Stimulated activated CD8-positive, alpha-beta memory T cell treated with anti-CD3 and anti-CD28 coated beads, Interleukin-12 subunit alpha, Interleukin-12 subunit beta, amount 100 ng/mL, for 4 hours (primary cell): ENCODE measurements around the gene LLCFC1.

Source experiments
- DNase-seq: peaks from one replicate; pipeline ENCODE4 v3.0.0-alpha.2; 2020; ENCODE audit warnings: low read depth

Gene LLCFC1

DNA sequence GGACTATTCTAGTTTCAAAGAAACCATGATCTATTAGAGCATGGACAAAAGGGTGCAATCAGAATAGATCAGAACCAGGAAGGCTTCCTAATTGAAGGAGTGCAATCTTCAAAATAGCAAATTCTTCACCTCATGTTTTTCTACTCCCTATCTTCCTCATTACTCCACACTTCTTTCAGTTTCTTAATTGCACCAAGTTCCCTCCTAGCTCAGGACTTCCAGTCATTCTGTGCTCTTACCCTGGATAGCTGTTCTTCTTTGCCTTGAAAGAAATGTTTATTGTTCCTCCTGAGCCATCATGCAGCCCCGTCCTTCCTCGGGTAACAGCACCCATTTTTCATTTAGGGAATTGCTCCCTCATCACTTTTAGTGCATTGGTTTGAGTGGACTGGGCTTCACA lies 28.8 kb upstream of the LLCFC1 start:
- no peak for DNase-seq

DNA sequence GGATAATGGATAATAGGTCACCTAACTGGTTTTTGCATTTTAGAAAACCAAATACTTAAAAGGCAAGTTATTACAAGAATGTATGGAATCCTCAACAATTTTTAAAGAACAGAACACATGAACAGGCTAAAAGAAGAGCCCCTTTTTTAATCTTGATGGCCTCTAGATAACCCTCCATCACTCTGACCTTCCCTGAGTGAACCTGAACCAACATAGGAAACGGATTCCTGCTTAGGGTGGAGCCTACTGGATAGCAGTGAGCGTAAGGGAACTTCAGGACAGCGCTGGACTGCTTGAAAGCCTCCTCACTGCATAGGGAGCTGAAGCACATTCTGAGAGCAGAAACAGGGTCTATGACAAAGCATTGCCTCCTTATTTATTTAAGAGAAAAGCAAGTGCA lies 26.2 kb upstream of the LLCFC1 start:
- DNase-seq: no peak

DNA sequence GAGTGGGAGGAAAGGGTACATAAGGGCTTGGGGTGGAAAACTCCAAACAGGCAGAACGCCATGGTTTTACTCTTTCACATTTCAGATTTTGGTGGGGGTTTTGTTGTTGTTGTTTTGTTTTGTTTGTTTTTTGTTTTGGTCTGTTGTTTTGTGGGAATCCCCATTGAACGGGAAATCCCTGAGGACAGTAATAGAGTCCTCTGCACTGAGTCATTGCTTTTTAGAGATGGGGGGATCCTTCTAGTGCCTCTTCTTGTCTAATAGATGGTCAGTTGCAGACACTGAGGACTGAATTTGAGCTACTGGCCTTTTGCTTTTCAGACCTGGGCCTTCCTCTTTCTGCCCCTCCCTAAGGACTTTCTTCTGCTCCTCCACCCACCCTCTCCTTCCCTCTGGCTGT lies 25.7 kb upstream of the LLCFC1 start:
- DNase-seq: no peak

DNA sequence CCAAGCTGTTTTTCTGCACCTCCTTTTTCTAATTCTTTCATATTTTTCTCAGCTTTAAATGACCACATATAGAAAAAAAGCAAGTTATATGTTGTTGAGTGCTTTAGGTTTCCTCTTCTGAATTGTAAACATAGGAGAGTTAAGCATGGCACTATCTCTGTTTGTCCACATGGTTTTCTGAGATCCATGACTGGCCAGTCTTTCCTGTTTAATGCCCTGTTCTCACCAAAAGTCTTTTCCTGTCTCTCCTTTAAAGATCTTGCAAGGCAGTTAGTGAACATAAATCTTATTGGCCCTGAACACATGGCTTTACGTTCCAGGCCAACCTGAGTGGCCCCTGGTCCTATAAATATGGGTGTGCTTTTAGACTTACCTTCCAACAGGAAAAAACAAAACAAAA lies 25.2 kb upstream of the LLCFC1 start:
- no peak for DNase-seq

DNA sequence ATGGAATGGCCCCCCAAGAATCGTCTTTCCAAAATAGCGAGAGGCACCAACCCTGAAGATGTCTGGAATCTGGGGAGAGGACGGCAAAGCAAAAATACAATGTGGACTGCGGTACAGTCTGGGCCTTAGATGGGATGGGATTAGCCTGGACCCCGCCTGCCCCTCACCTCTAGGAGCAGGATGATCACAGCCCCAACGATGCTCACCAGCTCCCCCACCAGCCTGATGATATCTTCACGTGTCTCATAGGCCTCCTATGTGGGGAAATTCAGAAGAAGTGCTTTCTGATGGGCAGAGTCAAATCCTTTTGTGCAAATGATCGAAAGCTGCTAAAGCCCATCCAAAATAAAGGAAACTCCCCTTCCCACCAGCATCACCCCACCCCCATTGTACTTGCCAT lies 24.0 kb upstream of the LLCFC1 start:
- DNase-seq: no peak

DNA sequence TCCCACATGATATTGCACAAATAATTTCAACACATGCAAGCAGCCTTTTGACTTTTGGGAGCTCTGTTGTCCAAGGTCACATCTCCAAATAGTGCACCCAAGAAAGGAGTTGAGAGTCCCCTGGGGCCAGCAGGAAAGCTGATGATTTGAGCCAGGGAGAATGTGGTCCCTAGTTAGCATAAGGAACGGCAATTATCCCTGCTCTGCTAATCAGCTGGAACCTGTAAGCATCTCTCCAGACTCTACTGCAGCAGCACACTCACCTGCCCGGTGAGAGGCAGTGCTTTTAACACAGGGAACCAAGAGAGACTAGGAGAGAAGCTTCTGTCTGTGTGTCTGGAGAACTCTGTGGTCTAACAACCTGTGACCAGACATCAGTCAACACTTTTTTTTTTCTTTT lies 22.8 kb upstream of the LLCFC1 start:
- DNase-seq: no peak

DNA sequence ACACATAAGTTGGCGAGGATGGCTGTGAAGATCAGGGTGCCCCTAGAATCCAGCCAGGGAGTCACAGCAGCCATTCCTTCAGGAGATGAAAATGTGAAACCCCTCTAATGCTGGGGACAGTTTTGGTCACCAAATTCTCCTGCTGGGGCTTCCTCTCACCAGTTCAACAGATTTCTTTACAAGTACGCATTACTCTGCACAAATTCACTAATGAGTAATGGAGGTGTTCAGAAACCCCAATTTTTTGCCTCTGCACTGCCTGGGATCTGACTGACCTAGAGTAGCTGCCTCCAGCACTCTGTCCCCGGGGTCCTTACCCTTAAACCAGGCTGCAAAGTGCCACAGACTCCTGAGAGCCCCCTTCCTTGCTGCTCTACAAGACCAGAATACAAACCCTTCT lies 21.8 kb upstream of the LLCFC1 start:
- DNase-seq: no peak

DNA sequence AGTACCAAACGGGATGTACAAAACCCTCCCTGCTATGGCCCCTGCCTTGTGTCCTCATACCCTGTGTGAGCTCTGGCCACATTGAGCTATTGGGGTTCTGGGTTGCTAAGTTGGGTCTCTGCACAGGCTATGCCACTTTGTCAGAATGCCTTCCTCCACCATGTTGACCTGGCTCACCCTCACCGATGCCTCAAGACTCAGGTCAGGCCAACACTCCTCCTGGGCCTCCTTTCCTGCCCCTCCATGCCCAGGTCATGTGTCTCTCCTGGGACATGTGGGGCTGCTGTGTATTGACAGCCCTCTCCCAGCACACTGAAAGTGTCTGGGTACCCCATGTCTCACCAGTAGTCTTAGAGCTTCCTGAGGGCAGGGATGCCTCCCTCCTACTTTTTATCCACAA lies 20.4 kb upstream of the LLCFC1 start:
- DNase-seq: no peak

DNA sequence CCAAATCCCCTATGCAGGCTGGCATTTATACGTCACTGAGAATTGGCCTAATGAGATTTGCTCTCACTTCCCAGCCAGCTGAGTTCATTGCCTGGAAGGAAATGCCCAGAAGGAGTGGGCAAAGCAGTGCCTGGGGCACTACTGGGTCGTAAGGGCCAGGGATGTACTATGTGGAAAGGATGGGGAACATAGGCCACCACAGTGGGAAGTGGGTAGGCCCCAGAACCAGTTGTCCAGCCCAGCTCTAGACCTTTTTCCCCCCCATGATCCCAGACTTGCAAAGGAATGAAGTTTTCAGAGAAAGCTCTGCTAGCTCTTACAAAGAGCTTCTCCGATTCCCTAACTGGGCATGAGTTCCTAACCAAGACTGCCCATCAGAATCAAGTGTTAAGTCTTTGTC lies 19.6 kb upstream of the LLCFC1 start:
- DNase-seq: no peak

DNA sequence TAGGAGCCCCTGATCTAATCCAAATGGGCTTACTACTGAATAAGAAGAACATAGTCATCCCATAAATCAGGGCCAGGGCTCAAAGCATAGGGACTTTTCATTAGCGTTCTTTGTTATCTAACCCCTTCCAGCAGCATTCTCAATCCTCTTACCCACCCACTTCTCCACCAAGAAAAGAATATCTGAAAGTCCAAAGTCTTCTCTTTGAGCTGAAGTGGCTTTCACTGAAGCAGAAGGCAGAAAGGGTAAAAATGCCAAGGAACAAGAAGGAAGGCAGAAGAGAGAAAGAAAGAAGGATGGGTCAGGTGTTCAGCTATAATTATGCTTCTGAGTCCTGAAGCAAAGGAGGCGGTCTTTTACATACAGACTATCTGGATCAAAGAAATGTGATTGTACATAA lies 15.9 kb upstream of the LLCFC1 start:
- DNase-seq: no peak

DNA sequence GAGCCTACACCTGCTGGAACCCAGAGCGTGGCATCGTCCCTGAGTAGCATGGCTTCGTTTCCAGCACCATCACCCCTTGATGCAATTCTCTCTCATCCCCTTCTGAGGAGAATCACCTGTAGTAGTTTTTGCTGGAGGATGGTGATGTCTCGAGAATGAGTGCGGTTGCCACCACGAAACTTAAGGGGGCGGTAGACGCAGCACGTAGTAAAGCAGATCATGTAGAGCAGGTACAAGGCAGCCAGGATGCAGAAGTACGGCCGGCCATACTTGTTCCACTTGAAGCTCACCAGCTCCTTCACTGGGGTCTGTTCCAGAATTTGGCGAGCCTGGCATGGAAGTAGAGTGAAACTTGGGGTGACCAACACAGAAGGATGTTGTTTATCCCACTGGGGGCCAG lies 13.9 kb upstream of the LLCFC1 start:
- DNase-seq: no peak

DNA sequence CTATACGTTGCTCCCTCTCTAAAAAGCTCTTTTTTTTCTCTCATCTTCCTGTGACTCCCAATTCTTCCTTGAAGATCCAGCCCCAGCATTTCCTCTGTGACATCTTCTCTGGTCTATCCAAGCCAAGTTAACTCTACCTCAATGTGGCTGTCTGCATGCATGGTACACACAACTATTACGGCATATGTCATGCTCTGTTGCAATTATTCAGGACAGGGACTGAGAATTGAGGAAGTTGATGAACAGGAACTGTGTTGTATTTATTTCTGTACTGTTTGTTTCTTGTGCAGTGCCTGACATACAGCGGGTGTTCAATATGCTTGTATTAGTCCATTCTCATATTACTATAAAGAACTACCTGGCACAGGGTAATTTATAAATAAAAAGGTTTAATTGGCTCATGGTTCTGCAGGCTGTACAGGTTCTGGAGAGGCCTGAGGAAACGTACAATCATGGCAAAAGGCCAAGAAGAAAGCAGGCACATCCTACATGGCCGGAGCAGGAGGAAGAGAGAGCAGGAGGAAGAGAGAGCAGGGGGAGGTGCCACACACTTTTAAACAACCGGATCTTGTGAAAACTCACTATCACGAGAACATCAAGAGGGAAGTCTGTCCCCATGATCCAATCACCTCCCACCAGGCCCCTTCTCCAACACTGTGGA lies 12.1 kb upstream of the LLCFC1 start:
- no peak for DNase-seq

DNA sequence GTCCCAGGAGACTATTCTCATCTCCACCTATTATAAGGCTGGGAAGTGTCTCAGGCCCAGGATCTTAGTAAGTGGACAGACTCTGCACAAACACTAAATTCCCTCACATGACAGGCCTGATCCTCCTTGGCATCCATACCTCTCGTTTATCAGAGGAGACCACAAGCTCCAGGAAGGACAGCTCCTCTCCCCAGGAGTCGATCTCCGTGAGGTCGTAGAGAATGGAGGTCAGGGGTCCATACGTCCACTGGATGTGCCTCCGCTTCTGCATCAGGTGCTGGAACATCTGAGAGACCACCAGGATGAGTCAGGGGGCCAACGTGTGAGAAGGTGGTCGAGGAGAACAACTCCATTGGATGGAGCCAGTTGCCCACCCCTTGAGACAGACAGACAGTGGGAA lies 11.3 kb upstream of the LLCFC1 start:
- DNase-seq: no peak

DNA sequence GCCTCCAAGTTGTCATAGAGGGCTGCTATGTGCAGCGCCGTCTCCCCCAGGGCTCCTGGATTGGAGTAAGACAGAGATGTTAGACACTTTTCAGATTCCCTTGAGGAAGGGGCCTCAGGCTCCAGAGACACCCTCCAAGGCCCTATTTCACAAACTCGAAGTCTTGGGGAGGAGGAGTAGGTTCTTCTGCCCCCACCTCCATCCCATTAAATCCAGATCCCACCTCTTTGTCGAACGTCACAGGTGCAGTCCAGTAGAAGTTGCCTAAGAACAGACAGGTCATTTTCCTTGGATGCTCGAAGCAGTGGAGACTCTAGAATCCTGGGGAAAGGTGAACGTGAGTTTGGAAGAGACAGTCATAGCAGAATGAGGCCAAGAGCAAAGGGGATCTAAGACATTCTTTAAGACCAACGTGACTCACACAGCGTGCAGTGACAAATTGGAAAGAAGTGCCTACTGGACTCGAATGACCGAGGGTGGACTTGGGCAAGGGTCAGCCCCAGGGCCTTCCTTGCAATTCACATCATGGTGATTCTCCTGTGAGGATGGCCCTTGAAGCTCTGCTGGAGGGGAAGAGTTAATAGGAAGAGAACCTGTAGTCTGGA lies 9.1 kb upstream of the LLCFC1 start:
- DNase-seq: no peak

DNA sequence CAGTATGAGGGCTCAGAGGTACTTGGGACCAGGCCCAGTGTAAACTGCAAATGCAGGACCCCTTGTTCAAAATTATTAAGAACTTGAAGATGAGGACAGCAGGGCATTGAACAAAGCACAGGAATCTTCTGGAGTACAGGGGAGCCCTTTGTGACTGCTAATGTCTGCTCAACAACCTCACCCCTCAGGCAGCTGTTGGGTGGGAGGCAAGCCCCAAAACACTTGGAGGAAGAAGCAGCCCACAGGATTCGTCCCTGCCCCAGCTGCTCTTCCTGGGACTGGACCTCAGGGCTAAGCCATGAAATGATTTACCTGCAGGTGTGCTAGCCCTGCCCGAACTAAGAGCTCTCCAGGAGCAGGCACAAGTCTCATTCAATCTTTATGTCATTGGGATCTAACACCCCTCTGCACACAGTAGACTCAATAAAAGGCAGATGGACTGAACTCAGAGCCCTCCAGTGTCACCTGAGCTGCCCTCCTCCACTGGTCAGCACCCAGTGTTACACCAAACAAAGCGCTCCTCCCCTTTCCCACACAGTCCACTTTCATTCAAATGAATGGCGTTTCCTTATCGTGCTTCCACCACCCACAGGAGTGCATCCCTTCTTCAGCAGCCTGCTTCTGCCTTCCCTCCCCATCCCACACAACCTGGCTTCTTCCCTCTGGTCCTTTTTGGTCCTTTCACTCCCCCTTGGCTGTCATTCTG lies 6.7 kb upstream of the LLCFC1 start:
- DNase-seq: no peak

DNA sequence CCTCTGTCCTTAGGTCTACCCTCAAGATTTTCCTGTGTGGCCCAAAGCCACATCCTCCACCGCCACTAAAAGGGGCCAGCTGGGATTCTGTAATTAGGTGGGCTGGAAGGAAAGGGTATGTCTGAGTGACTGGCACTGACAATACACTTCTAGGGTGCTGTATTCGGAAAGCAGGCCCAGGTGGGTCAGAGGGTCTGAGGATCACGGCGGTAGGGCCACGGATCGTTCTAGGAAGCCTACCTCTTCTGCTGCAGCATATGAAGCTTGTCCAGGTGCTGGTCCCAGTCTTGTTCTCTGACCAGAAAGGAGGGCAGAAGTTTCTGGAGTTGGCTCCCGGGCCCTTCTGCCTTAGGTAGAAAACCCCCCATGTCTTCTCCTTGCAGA lies 6.2 kb upstream of the LLCFC1 start:
- no peak for DNase-seq

DNA sequence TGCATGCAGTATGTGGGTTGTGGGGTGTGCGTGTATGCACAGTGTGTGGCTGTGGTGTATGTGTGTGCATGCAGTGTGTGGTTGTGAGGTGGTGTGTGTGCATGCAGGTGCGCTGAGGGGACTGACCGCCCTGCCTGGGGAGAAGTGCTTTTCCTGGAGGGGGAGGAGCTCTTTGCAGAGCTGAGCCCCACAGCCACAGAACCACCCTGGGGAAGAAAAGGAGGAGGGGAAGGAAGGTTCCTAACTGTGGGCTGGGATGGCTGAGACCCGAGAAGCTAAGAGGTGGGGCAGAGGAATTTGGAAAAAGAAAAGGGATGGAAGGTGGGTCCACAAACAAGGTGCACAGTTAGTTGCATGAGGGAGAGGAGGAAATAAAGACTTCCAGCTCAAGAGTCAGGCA lies 5.7 kb upstream of the LLCFC1 start, which contains the start of gene TRPV5:
Gene TRPV5, minus strand, starts transcription at position 123 of the 400 bp plus-strand sequence. CDS start 287 bp downstream, outside the sequence.
- no peak for DNase-seq

DNA sequence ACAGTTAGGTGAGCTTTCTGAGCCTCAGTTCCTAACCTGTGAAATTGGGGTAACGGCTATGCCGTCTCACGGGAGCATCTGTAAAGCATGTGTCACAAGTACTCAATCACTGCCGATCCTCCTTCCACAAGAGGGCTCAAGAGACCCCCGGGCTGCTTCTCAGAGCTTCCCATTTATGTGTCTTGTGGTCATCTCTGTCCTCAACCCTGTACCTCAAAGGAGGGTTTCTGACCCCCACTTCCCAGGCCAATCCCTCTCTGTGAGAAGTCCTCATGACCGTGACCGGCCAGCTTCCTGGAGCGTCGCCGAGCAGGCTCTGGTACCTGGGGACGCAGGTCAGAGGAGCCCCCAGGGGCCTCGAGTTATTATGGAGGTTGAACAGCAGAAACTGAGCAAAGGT lies 5.2 kb upstream of the LLCFC1 start:
- DNase-seq: no peak

DNA sequence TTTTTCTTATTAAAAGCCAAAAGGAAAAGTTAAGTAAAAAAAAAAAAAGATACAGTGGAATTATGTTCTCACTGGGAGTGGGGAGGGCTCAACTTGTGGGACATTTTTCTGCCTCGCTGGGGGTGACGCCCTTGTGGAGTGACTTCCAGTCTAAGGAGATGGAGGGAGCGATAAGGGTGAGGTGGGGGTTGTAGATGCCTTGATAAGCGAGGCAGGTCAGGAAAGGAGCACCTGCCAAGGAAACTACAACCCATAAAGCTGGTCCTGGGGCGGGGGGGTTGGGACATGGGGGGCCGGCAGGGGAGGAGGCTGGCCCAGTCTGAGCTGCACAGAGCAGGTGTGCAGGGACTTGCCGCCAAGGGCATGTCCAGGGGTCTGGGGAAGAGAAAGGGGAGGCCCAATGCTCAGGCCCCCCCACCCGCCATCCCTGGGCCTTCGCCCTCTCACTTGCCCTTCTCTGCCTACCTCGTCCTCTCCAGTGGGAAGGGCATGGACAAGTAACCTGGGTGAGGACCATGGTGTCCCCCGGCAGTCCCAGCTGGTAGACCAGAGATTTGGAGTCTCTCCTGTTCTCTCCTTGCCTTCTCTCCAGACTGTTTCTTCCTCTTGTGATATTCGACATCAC lies 3.2 kb upstream of the LLCFC1 start:
- no peak for DNase-seq

DNA sequence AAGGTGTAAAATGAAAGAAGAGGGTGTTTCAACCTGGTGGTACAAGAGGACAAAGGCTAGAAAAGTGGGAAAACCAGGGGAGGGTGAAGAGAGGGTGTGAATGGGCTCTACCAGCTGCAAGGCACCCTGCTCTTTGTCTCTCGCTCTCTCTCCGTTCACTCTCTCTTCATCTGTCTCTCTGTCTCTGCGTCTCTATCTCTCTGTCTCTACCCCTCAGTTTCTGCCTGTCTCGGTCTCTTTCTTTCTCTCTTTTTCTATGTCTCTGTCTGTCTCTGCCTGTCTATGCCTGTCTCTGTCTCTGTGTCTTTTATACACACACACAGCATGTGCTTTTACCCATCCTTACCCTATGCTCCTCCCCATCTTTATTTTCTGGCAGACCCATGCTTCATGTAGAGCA lies 673 bp upstream of the LLCFC1 start:
- DNase-seq: no peak

DNA sequence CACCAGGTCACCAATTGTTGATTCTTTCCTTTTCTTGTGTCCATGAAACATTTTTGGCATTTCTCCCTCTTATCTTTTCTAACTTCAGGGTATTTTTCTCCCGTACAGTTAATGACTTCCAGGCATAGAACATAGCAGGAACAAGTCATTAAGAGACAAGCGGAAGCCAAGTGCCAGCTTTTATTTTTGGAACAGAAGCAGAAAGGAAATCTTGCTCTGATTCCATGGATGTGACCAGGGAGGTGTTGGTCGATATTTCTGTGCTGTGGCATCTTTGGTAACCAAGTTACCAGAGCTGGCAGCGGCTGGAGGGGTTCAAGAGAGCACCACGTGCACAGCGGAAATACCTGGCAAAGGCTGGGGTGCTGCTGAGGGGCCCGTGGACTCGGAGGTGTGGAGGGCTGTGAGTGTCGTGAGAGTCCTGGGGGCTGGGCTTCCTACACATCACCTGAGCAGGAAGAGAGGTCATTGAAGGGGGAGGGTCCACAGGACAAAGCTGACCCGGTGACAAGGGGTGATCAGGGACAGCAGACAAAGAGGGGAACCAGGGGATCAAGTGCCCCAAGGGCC lies 1.8 kb downstream of the LLCFC1 start:
- DNase-seq: no peak

DNA sequence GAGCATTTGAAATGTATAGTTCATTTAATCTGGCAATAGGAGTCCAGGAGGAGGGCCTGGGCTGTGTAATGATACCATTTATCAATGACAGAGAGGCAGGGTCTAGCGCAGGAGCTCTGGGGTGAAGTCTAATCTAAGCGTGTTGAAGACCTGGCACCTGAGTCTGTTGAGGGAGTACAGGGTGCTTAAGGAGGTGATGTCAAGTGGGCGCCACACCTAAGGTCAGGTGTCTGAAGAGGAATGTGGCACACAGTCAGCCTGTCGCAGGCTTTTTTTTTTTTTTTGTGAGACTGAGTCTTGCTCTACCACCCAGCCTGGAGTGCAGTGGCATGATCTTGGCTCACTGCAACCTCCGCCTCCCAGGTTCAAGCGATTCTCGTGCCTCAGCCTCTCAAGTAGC lies 2.3 kb downstream of the LLCFC1 start:
- no peak for DNase-seq

DNA sequence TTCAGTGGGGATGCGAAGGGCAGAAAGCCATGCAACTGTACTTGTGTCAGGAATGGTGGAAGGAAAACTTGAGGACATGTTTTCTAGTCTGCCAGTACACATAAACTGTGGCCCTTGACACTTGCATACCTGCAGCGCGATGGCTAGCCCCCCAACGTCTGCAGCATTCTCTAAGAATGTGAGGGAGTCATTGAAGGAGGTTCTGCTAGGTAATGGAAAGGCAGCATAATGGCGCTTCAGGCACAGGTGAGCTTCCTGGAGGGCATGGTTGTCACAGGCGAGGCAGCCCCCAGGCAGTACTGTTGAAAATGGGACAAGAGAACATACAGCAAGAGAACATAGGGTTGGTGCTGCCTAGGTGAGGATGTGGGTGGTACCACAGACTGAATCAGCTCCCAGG lies 3.5 kb downstream of the LLCFC1 start:
- no peak for DNase-seq
